ENCODE data around the gene PSMD13.

PSMD13 gene

DNA sequence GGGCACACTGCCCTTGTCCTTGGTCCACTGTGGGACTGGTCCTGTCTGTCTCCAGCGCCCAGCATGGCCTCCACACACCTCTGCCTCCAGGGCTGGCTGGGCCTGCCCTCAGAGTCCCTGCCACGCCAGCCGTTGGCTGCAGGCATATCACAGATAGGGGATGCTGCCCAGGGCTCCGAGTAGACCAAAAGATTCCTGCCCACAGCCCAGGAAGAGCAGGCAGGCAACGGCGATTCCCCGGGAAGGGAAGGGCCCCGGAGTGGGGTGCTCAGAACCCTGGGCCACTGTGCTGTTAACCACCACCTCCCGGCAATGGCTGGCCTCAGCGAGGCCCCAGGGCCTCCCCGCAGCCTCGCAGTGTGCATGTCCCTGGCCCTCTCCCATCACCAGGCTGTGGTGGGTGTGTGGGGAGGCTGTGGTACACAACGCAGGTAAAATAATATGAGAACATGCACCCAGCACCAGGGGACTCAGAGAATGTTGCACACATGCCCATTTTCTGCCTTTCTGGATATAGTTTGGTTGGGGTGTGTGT is 60.3 kb downstream of the PSMD13 start:
- Histone ChIP-seq H3K27ac (peak overlapping the region in 6 of 11 experiments; percentile 20 to 75 (median 70); a peak in 9 of 22 replicates), H3K4me2 (peak overlapping the region; percentile 81 to 95 (median 86)), H3K27me3 (peaks cover 0 to 6% (median 0%) of the 10 kb centered on the region in 11 experiments; a peak in 3 of 22 replicates), H4K20me1 (peaks cover 0 to 29% (median 0%) of the 10 kb centered on the region in 11 experiments; a peak in 6 of 22 replicates), H3K4me1 (peaks cover 35 to 59% (median 43%) of the 10 kb centered on the region in 10 experiments), H3K9me3 (replicated peaks in 1 of 11) (no peaks in the 10 kb centered on the region), H3K36me3 (peaks cover 11 to 37% (median 28%) of the 10 kb centered on the region in 11 experiments; a peak in 19 of 22 replicates), H3K4me3 (no peak overlapping the region), H3K9ac (peak overlapping the region in 9 of 11 experiments; percentile 5 to 72 (median 67); a peak in 10 of 22 replicates)
- TF ChIP-seq Cebpa-rat (IDR thresholded peaks at IDR 0.05), result no peak

DNA sequence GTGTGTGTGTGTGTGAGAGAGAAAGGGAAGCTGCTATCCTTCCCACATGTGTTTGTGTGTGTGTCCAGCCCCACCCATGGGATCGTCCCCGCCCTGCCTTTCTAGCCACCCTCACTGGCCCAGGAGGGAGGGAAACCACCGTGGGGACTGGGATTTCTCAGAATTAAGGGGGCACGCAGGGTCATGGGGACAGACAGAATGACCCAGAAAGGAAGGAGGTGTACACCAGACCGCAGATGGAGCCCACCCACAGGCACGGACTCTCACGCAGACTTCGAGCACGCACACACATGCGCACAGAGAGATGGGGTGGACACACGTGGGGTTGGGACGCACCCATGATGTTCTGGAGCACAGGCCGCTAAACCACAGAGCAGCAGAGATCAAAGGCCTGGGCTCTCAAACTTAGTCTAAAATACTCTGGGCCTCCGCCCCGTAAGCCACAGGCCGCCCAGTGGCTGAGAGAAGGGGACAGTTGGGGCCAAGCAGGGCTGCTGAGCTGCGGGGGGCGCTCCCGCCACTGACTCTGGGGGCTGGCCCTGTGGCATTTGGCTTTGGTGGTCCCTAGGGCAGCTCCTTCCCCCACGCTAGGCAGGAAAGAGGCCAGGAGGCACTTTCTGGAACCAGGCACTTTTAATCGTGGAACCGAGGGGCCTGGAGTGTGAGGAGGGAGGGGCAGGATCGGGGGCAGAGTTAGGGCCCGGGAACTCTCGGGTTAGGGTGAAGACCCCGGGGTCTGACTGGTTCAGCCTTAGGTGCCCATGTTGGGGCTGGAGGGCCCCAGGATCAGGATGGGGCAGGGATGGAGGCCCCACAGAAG is 61.0 kb downstream of the PSMD13 start:
- peak overlapping the region; percentile 45 to 75 (median 69); a peak in 21 of 22 replicates for H3K27ac ChIP-seq
- H4K20me1 ChIP-seq, result peaks cover 0 to 26% (median 0%) of the 10 kb centered on the region in 11 experiments; a peak in 6 of 22 replicates
- peaks cover 0 to 6% (median 0%) of the 10 kb centered on the region in 11 experiments; a peak in 3 of 22 replicates for H3K27me3 ChIP-seq
- peak overlapping the region; percentile 50 to 75 (median 68) for H3K9ac ChIP-seq
- H3K4me3 ChIP-seq, result peak overlapping the region in 3 of 10 experiments; percentile 26 to 35 (median 28); a peak in 3 of 20 replicates
- peak overlapping the region; percentile 81 to 95 (median 86) for H3K4me2 ChIP-seq
- no peaks in the 10 kb centered on the region for H3K9me3 ChIP-seq (replicated peaks in 1 of 11)
- peaks cover 38 to 59% (median 46%) of the 10 kb centered on the region in 10 experiments for H3K4me1 ChIP-seq
- peaks cover 10 to 30% (median 23%) of the 10 kb centered on the region in 11 experiments; a peak in 19 of 22 replicates for H3K36me3 ChIP-seq
- no peak for TF ChIP-seq Cebpa-rat (IDR thresholded peaks at IDR 0.05)

DNA sequence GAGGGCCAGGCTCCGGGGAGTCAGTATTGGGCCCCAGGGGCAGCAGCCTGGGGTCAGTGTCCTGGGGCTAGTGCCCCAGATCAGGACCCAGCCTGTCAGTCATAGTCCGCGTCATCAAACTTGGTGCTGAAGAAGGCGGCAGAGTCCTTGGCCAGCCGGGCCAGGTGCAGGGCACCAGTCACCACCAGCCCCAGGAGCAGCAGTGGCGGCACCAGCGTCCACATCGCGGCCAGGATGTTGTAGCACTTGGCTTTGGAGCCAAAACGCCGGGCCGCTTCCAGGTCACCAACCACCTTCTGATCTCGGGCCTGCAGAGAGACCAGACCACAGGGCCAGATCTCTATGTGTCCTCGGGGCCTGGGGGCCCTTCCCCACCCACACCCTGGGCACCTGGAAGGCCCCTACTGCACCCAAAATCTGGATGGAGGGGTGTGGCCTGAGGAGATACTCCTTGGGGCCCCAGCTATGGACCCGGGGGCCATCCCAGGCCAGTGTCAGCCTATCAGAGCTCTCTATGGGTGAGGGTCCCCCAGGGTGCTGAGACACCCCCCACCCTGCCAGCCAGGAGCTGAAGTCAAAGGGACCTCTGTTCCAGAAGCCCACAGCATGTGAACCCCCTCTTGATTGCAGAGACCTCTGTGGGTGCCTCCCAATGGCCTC is 61.8 kb downstream of the PSMD13 start:
- peaks cover 8 to 23% (median 17%) of the 10 kb centered on the region in 11 experiments; a peak in 18 of 22 replicates for H3K36me3 ChIP-seq
- peak overlapping the region; percentile 81 to 95 (median 86) for H3K4me2 ChIP-seq
- no peaks in the 10 kb centered on the region for H3K9me3 ChIP-seq (replicated peaks in 1 of 11)
- peaks cover 45 to 66% (median 54%) of the 10 kb centered on the region in 10 experiments for H3K4me1 ChIP-seq
- H4K20me1 ChIP-seq, result peaks cover 0 to 26% (median 0%) of the 10 kb centered on the region in 11 experiments; a peak in 6 of 22 replicates
- no peak for TF ChIP-seq Cebpa-rat (IDR thresholded peaks at IDR 0.05)
- peak overlapping the region in 2 of 10 experiments; percentile 28 to 35; a peak in 2 of 20 replicates for H3K4me3 ChIP-seq
- H3K27me3 ChIP-seq, result peaks cover 0 to 6% (median 0%) of the 10 kb centered on the region in 11 experiments; a peak in 3 of 22 replicates
- H3K27ac ChIP-seq, result peak overlapping the region; percentile 45 to 75 (median 69); a peak in 21 of 22 replicates
- peak overlapping the region; percentile 50 to 75 (median 68); a peak in 21 of 22 replicates for H3K9ac ChIP-seq

DNA sequence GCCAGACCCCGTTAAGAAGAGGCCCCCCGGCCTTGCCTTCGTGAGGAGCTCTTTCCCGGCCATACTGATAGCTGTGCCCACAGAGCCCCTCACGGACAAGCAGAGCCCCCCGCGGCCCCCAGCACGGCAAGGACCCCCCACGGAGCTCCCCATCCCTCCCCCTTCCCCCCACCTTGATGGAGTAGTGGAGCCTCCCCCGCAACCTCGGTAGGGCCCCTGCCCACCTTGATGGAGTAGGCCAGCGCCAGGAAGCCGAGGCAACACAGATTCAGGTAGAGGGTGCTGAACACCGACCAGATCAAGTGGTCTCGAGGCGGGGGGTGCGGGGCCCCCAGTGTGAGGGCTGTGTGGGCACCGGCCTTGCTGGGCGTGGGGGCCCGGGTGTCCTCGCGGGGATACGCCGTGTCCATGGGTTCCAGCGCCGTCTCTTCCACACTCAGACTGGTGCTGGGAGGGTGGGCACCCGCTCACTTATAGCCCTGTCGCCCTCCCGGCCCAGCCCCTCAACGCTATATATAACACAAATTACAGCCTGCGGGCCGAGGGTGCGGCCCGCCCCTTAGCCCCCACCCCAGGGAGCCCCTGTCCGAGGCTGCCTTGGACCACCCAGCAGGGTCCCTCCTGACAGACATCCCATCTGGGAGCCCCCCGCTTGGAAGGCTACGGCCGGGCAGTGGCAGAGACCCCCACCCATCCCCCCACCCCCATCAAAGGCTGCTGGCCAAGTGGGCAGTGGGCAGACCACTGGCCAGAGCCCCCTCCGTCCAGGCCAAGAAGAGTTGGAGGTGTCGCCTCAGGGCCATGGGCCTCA is 62.5 kb downstream of the PSMD13 start, which contains the start of gene IFITM5:
IFITM5 (minus strand) TSS at position 446 of the 811 bp plus-strand sequence; CDS start at position 410, 36 bp downstream.
- peak within 1 kb of the TSS; percentile 50 to 75 (median 68); a peak in 21 of 22 replicates for H3K9ac ChIP-seq
- TF ChIP-seq Cebpa-rat (IDR thresholded peaks at IDR 0.05), result no peak
- H3K27me3 ChIP-seq, result peaks cover 0 to 6% (median 0%) of the 10 kb centered on the region in 11 experiments; a peak in 3 of 22 replicates
- H3K4me2 ChIP-seq, result peak within 1 kb of the TSS; percentile 81 to 95 (median 86)
- peak within 1 kb of the TSS in 1 of 10 experiments; percentile 28; a peak in 2 of 20 replicates for H3K4me3 ChIP-seq
- H4K20me1 ChIP-seq, result peaks cover 0 to 26% (median 0%) of the 10 kb centered on the region in 11 experiments; a peak in 6 of 22 replicates
- peaks cover under 1 to 16% (median 10%) of the 10 kb centered on the region in 11 experiments; a peak in 14 of 22 replicates for H3K36me3 ChIP-seq
- H3K4me1 ChIP-seq, result peaks cover 53 to 74% (median 61%) of the 10 kb centered on the region in 10 experiments
- no peaks in the 10 kb centered on the region; a peak in 1 of 22 replicates for H3K9me3 ChIP-seq (replicated peaks in 1 of 11)
- peak within 1 kb of the TSS; percentile 45 to 75 (median 69); a peak in 20 of 22 replicates for H3K27ac ChIP-seq

DNA sequence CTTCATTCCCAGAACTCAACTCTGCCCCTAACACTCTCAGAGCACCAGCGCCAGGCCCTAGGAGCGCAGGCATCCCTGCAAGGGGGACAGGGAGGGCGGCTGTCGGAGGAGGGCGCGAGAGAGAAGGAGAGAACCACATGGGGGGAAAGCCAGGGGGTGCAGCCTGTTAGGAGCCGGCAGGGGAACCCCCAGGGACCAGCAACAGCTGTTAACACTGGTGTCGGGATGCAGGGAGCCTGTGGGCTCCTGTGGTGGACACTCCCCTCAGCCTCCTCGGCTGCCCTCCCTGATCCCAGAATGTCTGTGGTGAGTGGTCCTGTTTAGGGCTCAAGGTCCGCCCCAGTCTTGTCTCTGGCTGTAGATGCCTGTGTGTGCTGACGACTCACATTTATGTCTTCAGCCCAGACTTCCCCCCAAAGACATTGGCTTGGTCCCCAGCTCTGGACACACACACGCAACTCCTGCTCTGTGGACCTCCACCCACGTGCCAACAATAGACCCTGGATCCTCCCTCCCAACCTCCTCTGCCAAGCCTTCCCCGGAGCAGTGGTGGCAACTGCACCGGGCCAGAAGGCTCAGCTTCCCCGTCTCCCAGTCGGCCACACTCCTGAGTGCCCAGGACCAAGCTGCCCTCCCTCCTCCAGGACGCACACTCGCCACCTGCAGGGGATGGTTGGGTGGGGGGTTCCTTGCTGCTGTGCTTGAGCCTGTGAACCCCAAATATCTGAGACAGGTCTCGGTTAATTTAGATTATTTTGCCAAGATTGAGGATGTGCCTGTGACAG is 63.4 kb downstream of the PSMD13 start:
- TF ChIP-seq Cebpa-rat (IDR thresholded peaks at IDR 0.05), result no peak
- Histone ChIP-seq H3K36me3 (peaks cover 0 to 7% (median 1%) of the 10 kb centered on the region in 11 experiments; a peak in 5 of 22 replicates), H3K9me3 (replicated peaks in 1 of 11) (no peaks in the 10 kb centered on the region; a peak in 1 of 22 replicates), H3K27me3 (peaks cover 0 to 6% (median 0%) of the 10 kb centered on the region in 11 experiments; a peak in 3 of 22 replicates), H3K4me3 (no peak overlapping the region), H3K27ac (peak overlapping the region in 2 of 11 experiments; percentile 13 to 17; a peak in 1 of 22 replicates), H4K20me1 (peaks cover 0 to 19% (median 0%) of the 10 kb centered on the region in 11 experiments; a peak in 5 of 22 replicates), H3K4me1 (peaks cover 62 to 78% (median 69%) of the 10 kb centered on the region in 10 experiments), H3K9ac (peak overlapping the region in 4 of 11 experiments; percentile 3 to 30 (median 20); a peak in 2 of 22 replicates), H3K4me2 (peak overlapping the region; percentile 37 to 72 (median 59))

Measured in BLaER1 treated with 17β-estradiol and CSF1 and Interleukin-3, amounts not matched to agents 10 nM and 100 nM (cell line).